HG03575 (cell line): ENCODE results near the gene BATF.
"Not testable (repeated sequence)": the region's sequence is repeated elsewhere in the genome, so short reads cannot be mapped to it uniquely, and the experiment has no call there.

Experiments
- ATAC-seq: cut with Tn5 transposase; IDR thresholded peaks from one replicate; pipeline ENCODE4 v1.9.1; 2021; ENCODE audit not compliant: unreplicated experiment, insufficient number of reproducible peaks, low FRiP score; ENCODE audit errors: extremely low read depth

Gene BATF

DNA sequence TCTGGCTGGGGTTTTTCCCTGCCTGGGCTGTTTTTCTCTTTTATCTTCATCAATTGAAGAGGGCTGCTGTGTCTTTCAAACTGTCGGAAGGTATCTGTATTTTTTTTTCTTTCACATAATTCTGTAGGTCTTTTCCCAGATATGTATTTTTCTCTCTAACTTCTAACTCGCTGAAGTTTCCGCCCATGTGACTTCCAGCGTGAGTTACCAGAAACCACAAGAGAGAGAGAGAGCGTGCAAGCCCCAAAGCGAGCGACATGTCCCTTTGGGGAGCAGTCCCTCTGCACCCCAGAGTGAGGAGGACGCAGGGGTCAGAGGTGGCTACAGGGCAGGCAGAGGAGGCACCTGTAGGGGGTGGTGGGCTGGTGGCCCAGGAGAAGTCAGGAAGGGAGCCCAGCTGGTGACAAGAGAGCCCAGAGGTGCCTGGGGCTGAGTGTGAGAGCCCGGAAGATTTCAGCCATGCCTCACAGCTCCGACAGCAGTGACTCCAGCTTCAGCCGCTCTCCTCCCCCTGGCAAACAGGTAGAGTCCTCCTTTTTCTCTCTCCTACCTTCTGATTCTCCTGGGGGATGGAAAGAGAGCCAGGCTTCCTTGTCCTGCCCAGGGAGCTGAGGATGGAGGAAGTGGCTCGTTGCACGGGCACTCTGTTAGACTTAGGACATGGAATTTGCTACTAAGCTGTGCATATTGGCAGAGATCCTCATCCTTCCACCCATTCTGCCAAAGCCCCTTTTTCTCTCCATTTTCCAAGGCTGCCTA, at the start of gene BATF:
TSS of gene BATF (plus strand) at position 246 of the 759 bp plus-strand sequence. CDS start at position 460, 214 bp downstream.
- no peak for ATAC-seq

- not testable (repeated sequence) for ATAC-seq
Observed at GRCh38 chr14:75474127-75474526, 48.1 kb upstream of the BATF start.

DNA sequence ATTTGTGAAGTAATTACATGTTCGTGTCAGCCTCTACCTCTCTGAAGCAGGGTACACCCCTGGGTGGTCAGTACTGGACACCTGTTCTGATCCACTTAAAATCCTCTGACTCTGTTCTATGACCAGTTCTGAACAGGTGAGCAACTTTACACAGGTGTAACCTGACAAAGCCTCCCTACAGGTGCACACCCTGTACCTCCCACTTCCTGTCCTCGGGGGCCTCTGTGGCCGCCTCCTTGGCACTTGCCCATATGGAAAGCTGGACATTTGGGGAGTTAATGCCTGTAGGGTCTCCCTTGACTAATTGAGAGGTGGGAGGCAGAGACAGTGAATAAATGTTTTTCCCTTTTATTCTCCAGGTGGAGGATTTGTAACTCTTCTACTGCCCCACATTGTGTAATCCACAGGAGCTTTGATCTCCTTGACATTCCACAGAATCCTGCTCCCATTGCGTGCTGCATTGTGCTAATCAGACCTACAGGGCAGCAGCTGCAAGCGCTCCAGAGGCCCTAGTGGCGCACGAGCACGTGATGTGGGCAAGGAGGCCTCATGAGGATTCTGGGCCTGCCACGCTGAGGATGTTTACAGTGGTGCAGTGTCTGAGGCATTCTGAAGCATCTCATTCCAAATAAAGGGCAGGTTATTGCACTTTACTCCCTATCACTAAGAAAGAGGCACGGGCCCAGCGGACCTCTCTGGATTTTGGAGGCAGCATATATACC, 45.8 kb upstream of the BATF start:
- ATAC-seq: no peak

- no peak for ATAC-seq
Observed at GRCh38 chr14:75477881-75478280, 44.4 kb upstream of the BATF start.

DNA sequence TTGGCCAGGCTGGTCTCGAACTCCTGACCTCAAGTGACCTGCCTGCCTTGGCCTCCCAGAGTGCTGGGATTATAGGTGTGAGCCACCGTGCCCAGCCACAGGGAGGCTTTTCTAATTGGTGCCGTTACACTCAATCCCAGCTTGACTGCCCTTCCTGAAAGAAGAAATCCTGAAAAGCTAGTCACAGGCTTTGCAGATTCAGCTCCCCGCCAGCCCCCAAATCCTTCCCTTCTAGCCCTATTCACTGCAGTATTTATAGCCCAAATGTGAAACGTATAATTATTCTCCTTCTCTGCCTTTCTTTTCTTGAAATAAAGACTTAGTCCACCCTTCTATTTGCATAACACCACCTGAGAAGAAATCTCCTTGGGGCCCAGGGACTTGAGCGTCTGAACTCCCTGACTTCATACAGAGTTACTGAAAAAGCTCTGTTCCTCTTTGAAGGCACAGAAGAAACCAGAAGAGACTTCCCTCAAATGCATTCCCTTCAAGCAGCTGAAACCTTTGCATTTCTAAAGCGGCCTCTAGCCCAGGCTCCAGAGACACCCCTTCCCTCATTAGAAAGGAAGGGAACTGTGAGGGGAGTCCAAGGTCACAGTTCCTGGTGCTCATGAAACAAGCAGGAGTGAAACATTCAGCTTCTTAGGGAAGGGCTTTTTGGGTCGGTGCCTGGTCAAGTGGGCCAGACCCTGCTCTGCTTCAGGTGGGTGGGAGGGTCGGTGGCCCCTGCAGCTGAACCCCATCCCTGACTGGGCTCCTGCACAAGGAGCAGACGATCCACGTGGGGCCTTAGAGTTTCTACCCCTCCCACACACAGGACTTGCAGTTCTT, 42.3 kb upstream of the BATF start:
- no peak for ATAC-seq

GRCh38 chr14:75482366-75482765, 39.9 kb upstream of the BATF start:
- no peak for ATAC-seq

DNA sequence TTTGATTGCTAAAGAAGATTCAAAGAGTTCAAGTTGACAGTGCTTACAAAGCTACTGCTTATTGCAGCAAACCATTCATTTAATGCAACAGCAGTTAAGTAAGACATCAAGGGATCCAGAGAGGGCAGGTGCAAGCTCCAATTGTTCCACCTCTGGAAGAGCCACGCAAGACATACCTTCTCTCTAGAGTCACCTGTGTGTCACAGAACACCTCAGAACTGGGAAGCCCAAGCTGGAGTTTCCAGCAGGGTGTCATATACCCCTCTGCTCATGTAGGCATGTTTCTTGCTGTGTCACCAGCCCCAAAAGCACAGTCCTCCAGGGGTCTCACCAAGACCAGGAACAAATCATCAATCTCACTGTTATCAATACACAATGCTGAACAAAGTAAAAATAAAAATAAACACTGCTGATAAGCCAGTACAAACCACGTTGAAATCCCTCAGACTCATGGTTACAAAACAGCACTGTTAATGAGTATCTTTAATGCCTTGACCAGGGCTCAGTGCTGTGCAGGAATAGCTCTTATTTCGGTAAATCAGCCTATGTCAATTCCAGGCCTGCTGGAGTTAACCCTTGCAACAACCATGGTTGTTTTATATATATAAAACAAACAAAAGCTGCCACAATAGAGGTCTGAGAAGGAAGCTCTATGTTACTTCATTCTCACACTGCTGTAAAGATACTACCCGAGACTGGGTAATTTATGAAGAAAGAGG, 37.4 kb upstream of the BATF start:
- no peak for ATAC-seq

- ATAC-seq: no peak
Observed at GRCh38 chr14:75486318-75486717, 36.0 kb upstream of the BATF start.

GRCh38 chr14:75487155-75487671, 35.1 kb upstream of the BATF start:
- ATAC-seq: peak; percentile 58

- ATAC-seq: no peak
Observed at GRCh38 chr14:75489480-75489837, 32.8 kb upstream of the BATF start.

GRCh38 chr14:75491376-75491978, 30.8 kb upstream of the BATF start:
- no peak for ATAC-seq

DNA sequence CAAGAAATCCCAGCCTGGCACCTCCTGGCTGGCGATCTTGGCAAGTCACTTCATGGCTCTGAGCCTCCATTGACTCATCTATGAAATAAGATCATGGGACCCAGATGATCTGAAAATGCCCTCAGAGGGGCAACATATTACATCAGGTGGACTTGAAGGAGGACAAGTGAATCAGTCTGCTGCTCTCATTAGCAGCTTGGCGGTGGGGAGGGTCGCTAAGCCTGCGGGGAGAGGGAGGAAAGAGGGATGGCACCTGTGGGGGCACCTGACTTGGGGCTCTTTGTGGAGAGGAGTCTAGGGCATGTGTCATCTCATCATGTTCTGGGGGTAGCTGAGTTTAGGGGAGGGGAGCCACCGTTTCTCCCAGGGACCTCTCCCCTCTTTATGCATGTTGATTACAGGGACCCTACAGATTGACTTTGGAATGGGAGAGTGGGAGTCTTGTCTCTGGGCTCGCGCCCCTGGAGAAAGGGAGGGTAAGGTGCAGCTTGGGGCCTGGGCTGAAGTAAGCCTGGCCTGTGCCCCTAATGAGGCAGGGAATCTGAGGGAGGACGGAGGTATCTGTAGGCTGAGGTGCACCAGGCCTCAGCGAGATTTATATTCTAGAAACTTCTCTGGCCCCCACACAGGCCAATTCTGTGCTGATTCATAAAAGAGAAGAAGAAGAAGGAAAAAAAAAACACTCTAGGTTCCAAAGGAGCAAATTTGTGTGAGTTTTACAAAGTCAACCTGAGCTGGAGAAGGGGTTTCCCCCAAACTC, 29.3 kb upstream of the BATF start:
- no peak for ATAC-seq

GRCh38 chr14:75493592-75494087, 28.6 kb upstream of the BATF start:
- ATAC-seq: no peak

GRCh38 chr14:75494896-75495295, 27.4 kb upstream of the BATF start:
- ATAC-seq: no peak

GRCh38 chr14:75495399-75495798, 26.9 kb upstream of the BATF start:
- ATAC-seq: no peak

GRCh38 chr14:75495882-75496281, 26.4 kb upstream of the BATF start:
- no peak for ATAC-seq

GRCh38 chr14:75496755-75497154, 25.5 kb upstream of the BATF start:
- no peak for ATAC-seq

GRCh38 chr14:75497191-75497590, 25.1 kb upstream of the BATF start:
- ATAC-seq: no peak
